Measurements from ENCODE around the gene ZNF785.

DNA sequence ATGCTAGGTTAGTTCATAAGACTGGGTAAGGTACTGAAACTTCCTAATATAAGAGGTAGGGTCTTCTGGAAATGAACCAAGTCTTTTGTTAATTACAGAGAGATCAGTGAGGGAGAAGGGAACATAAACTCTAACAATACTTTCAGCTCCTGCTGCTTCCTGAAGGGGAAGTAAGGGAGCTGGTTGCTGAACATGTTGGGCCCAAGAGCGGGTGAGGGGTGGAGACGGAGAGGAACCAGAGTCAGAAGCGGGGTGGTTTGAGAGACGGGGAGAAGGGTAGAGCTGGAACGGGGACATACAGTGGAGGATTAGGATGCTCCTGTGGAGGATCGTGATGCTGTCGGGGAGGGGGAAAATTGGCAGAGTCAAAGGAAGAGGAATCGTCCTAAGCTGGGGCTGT, 39.4 kb downstream of the ZNF785 start:
- TF ChIP-seq, protein P1, sequence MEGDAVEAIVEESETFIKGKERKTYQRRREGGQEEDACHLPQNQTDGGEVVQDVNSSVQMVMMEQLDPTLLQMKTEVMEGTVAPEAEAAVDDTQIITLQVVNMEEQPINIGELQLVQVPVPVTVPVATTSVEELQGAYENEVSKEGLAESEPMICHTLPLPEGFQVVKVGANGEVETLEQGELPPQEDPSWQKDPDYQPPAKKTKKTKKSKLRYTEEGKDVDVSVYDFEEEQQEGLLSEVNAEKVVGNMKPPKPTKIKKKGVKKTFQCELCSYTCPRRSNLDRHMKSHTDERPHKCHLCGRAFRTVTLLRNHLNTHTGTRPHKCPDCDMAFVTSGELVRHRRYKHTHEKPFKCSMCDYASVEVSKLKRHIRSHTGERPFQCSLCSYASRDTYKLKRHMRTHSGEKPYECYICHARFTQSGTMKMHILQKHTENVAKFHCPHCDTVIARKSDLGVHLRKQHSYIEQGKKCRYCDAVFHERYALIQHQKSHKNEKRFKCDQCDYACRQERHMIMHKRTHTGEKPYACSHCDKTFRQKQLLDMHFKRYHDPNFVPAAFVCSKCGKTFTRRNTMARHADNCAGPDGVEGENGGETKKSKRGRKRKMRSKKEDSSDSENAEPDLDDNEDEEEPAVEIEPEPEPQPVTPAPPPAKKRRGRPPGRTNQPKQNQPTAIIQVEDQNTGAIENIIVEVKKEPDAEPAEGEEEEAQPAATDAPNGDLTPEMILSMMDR (IDR thresholded peaks at IDR 0.05) = no peak
- TF ChIP-seq POLR2A (IDR thresholded peaks at IDR 0.05) = no peak

Measured in lower leg skin (tissue), 3 donors.